ENCODE data around the gene USP54.

The USP54 gene

GRCh38 chr10:73493781-73494180 is 97.4 kb downstream of the USP54 start:
- Histone ChIP-seq H3K27me3 (ENCODE audit: control insufficient read depth, low read length) (no peaks in the 10 kb centered on the region), H3F3A (ENCODE audit: control insufficient read depth, insufficient read depth) (no peaks in the 10 kb centered on the region; the same call in 1 of the 2 replicates), H3K4me2 (ENCODE audit: low read length) (peak overlapping the region; percentile 65), H3K79me2 (ENCODE audit: control insufficient read depth, low read length) (peaks cover 73% of the 10 kb centered on the region), H3K4me3 (ENCODE audit: low read length) (peak overlapping the region; percentile 80), H3K9me3 (ENCODE audit: control insufficient read depth, insufficient read depth, low read length) (no peaks in the 10 kb centered on the region), H3K4me1 (ENCODE audit: control insufficient read depth, low read length) (peaks cover 32% of the 10 kb centered on the region), H3K9me2 (replicated peaks; ENCODE audit: control insufficient read depth, low read length) (no peaks in the 10 kb centered on the region), H3K36me3 (ENCODE audit: control insufficient read depth, low read length) (peaks cover 23% of the 10 kb centered on the region), H3K27ac (ENCODE audit: low read depth, low read length) (no peak overlapping the region), H4K20me1 (ENCODE audit: control insufficient read depth, insufficient read depth, low read depth, low read length) (peaks cover 11% of the 10 kb centered on the region)
- TF ChIP-seq EZH2phosphoT487 (IDR thresholded peaks at IDR 0.05; ENCODE audit: borderline replicate concordance, low read length) (no peak), CTCF (IDR thresholded peaks at IDR 0.05; ENCODE audit: low read depth, low read length, poor library complexity, severe bottlenecking) (no peak)

- TF ChIP-seq CTCF (IDR thresholded peaks at IDR 0.05; ENCODE audit: low read depth, low read length, poor library complexity, severe bottlenecking), result no peak
- no peak for TF ChIP-seq EZH2phosphoT487 (IDR thresholded peaks at IDR 0.05; ENCODE audit: borderline replicate concordance, low read length)
- Histone ChIP-seq H3F3A (ENCODE audit: control insufficient read depth, insufficient read depth) (no peaks in the 10 kb centered on the region), H3K4me3 (ENCODE audit: low read length) (no peak overlapping the region), H3K9me3 (ENCODE audit: control insufficient read depth, insufficient read depth, low read length) (no peaks in the 10 kb centered on the region), H4K20me1 (ENCODE audit: control insufficient read depth, insufficient read depth, low read depth, low read length) (peaks cover 6% of the 10 kb centered on the region; the same call in 1 of the 2 replicates), H3K9me2 (replicated peaks; ENCODE audit: control insufficient read depth, low read length) (no peaks in the 10 kb centered on the region), H3K4me2 (ENCODE audit: low read length) (no peak overlapping the region), H3K27me3 (ENCODE audit: control insufficient read depth, low read length) (no peaks in the 10 kb centered on the region), H3K4me1 (ENCODE audit: control insufficient read depth, low read length) (no peaks in the 10 kb centered on the region), H3K27ac (ENCODE audit: low read depth, low read length) (no peak overlapping the region), H3K79me2 (ENCODE audit: control insufficient read depth, low read length) (peaks cover 88% of the 10 kb centered on the region), H3K36me3 (ENCODE audit: control insufficient read depth, low read length) (peaks cover 35% of the 10 kb centered on the region)
Measured at GRCh38 chr10:73486601-73487000, 104.5 kb downstream of the USP54 start.

GRCh38 chr10:73485320-73485719 is 105.8 kb downstream of the USP54 start:
- Histone ChIP-seq H3K79me2 (ENCODE audit: control insufficient read depth, low read length) (peaks cover 89% of the 10 kb centered on the region), H3K4me1 (ENCODE audit: control insufficient read depth, low read length) (no peaks in the 10 kb centered on the region), H3K4me2 (ENCODE audit: low read length) (no peak overlapping the region), H3K4me3 (ENCODE audit: low read length) (no peak overlapping the region), H3K9me2 (replicated peaks; ENCODE audit: control insufficient read depth, low read length) (no peaks in the 10 kb centered on the region), H3K9me3 (ENCODE audit: control insufficient read depth, insufficient read depth, low read length) (no peaks in the 10 kb centered on the region), H3K27ac (ENCODE audit: low read depth, low read length) (no peak overlapping the region), H3K27me3 (ENCODE audit: control insufficient read depth, low read length) (no peaks in the 10 kb centered on the region), H3K36me3 (ENCODE audit: control insufficient read depth, low read length) (peaks cover 29% of the 10 kb centered on the region), H3F3A (ENCODE audit: control insufficient read depth, insufficient read depth) (no peaks in the 10 kb centered on the region), H4K20me1 (ENCODE audit: control insufficient read depth, insufficient read depth, low read depth, low read length) (peaks cover 6% of the 10 kb centered on the region; the same call in 1 of the 2 replicates)
- no peak for TF ChIP-seq EZH2phosphoT487 (IDR thresholded peaks at IDR 0.05; ENCODE audit: borderline replicate concordance, low read length)
- TF ChIP-seq CTCF (IDR thresholded peaks at IDR 0.05; ENCODE audit: low read depth, low read length, poor library complexity, severe bottlenecking), result no peak

Data from DOHH2 (cell line).